ENCODE measurements around the gene DUOXA1. TPM values are rescaled to one million over a fixed set of nuclear protein-coding genes. Genes with fewer than 3 reads are reported as not detected.

DUOXA1 gene
- total RNA-seq, 1 donor: 0.36 TPM

DNA sequence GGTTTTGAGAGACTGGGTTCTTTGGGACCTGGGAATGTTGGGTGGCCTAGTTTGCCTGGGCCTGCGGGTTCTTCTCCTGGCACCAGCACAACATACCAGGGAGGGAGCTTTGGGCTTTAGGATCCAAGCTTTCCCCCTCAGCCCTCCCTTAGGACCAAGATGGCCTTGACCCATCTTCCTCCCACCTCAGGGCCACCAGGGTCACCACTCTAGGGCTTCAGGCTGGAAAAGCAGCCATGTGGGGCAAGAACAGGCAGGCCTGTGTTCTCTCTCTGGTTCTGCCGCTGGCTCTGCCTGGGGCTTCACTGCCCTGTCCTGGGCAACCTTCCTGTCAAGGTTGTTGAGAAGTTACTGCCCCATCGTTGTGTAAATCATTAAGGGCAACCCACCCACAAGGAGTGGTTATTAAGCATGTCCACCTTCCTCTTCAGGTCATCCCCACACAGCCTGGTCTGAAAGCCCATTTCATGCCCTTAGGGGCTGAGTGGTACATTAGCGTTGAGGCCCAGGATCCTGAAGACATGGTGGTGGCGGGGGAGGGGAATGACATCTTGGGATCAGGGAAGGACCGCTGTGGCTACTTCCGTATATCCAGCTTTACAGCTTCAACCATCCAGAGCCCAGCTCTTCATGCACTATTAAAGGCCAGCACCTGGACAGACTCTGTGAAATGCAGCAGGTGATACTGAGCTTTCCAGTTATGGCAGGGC is 767 bp upstream of the DUOXA1 start:
- no peak overlapping the region for H2AFZ ChIP-seq (ENCODE audit: low read length)
- H3K4me3 ChIP-seq (ENCODE audit: insufficient read depth, low read length): no peak overlapping the region
- no peaks in the 10 kb centered on the region for H3K9me3 ChIP-seq (ENCODE audit: low read depth, low read length)
- H3K4me2 ChIP-seq (ENCODE audit: insufficient read depth, low read length): no peak overlapping the region
- H3K4me1 ChIP-seq (ENCODE audit: insufficient read depth, low read length): no peaks in the 10 kb centered on the region
- peak; percentile 85 for DNase-seq (ENCODE audit: insufficient read length, low spot score, missing footprints)
- peaks cover 84% of the 10 kb centered on the region for H3K27me3 ChIP-seq (ENCODE audit: insufficient read depth, low read length)
- H3K36me3 ChIP-seq (ENCODE audit: insufficient read depth, low read length): no peaks in the 10 kb centered on the region
- no peaks in the 10 kb centered on the region for H3K79me2 ChIP-seq (ENCODE audit: insufficient read depth, low read length)
- TF ChIP-seq CTCF (IDR thresholded peaks at IDR 0.05; ENCODE audit: extremely low read depth, low read depth, low read length): no peak
- H3K27ac ChIP-seq (ENCODE audit: low read depth, low read length): no peak overlapping the region
- H4K20me1 ChIP-seq (ENCODE audit: insufficient read depth, low read length): no peaks in the 10 kb centered on the region

- no peaks in the 10 kb centered on the region for H4K20me1 ChIP-seq (ENCODE audit: insufficient read depth, low read length)
- no peak overlapping the region for H3K27ac ChIP-seq (ENCODE audit: low read depth, low read length)
- TF ChIP-seq CTCF (IDR thresholded peaks at IDR 0.05; ENCODE audit: extremely low read depth, low read depth, low read length): no peak
- H3K4me2 ChIP-seq (ENCODE audit: insufficient read depth, low read length): peak overlapping the region; percentile 16
- no peaks in the 10 kb centered on the region for H3K36me3 ChIP-seq (ENCODE audit: insufficient read depth, low read length)
- peak; percentile 56 for DNase-seq (ENCODE audit: insufficient read length, low spot score, missing footprints)
- peaks cover 75% of the 10 kb centered on the region for H3K27me3 ChIP-seq (ENCODE audit: insufficient read depth, low read length)
- no peaks in the 10 kb centered on the region for H3K79me2 ChIP-seq (ENCODE audit: insufficient read depth, low read length)
- H3K4me3 ChIP-seq (ENCODE audit: insufficient read depth, low read length): no peak overlapping the region
- H2AFZ ChIP-seq (ENCODE audit: low read length): peak overlapping the region; percentile 26
- no peaks in the 10 kb centered on the region for H3K9me3 ChIP-seq (ENCODE audit: low read depth, low read length)
- no peaks in the 10 kb centered on the region for H3K4me1 ChIP-seq (ENCODE audit: insufficient read depth, low read length)
These were observed 574 bp downstream of the DUOXA1 start for GRCh38 chr15:45128971-45129639.

DNA sequence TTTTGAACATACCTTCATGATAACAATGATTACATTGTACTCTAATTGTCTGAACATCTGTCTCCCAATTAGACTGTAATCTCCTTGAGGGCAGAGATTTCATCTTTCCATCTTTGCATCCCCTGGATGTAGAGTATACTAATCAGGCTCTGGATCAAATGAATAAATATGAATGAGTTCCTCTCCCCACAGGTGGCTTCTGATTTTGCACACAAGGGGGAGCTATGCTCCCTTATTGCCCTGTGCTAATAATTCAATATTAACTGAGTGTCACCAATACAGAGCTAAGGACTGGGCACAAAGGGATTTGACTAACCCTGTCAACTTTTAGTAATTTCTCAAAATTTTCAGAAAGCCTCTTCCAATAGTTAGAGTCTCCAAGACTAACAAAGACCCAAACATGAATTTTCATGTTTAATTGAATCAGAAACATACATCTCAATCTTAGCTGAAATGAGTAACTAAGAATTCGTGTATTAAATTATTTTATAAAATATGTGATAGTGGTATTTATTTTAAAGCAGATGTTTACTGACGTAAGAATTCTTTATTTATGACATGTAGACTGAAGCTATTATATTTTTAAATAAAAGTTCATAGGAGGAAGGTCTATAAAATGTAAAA is 3.0 kb downstream of the DUOXA1 start:
- Histone ChIP-seq H3K79me2 (ENCODE audit: insufficient read depth, low read length) (no peaks in the 10 kb centered on the region), H3K9me3 (ENCODE audit: low read depth, low read length) (no peaks in the 10 kb centered on the region), H3K4me1 (ENCODE audit: insufficient read depth, low read length) (peaks cover 7% of the 10 kb centered on the region), H4K20me1 (ENCODE audit: insufficient read depth, low read length) (no peaks in the 10 kb centered on the region), H3K27me3 (ENCODE audit: insufficient read depth, low read length) (peaks cover 58% of the 10 kb centered on the region), H3K27ac (ENCODE audit: low read depth, low read length) (no peak overlapping the region), H3K4me3 (ENCODE audit: insufficient read depth, low read length) (no peak overlapping the region), H3K4me2 (ENCODE audit: insufficient read depth, low read length) (no peak overlapping the region), H2AFZ (ENCODE audit: low read length) (no peak overlapping the region), H3K36me3 (ENCODE audit: insufficient read depth, low read length) (no peaks in the 10 kb centered on the region)
- TF ChIP-seq CTCF (IDR thresholded peaks at IDR 0.05; ENCODE audit: extremely low read depth, low read depth, low read length): peak; percentile 82
- DNase-seq (ENCODE audit: insufficient read length, low spot score, missing footprints): peak; percentile 87

DNA sequence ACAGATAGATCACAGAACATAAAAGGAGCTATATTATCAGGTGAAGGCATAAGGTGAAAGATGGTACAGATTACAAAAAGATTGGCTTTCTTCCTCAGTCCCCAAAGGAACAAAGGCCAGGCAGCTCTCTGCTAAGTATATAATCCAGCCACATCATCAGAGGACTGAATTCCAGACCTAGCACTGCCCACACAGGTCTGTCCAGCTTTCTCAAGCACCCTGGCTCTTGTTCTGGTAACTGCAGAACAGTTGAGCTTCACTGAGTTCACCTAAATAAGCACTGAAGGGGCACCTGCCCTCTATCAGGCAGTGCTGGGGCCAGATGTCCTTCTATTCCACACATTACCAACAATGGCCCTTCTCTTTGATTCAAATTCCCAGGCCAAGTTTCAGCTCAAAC is 6.3 kb downstream of the DUOXA1 start:
- Histone ChIP-seq H3K36me3 (ENCODE audit: insufficient read depth, low read length) (no peaks in the 10 kb centered on the region), H3K79me2 (ENCODE audit: insufficient read depth, low read length) (no peaks in the 10 kb centered on the region), H3K27ac (ENCODE audit: low read depth, low read length) (no peak overlapping the region), H3K27me3 (ENCODE audit: insufficient read depth, low read length) (peaks cover 26% of the 10 kb centered on the region), H4K20me1 (ENCODE audit: insufficient read depth, low read length) (no peaks in the 10 kb centered on the region), H3K4me2 (ENCODE audit: insufficient read depth, low read length) (no peak overlapping the region), H3K4me3 (ENCODE audit: insufficient read depth, low read length) (no peak overlapping the region), H3K9me3 (ENCODE audit: low read depth, low read length) (no peaks in the 10 kb centered on the region), H3K4me1 (ENCODE audit: insufficient read depth, low read length) (peaks cover 12% of the 10 kb centered on the region), H2AFZ (ENCODE audit: low read length) (no peak overlapping the region)
- no peak for TF ChIP-seq CTCF (IDR thresholded peaks at IDR 0.05; ENCODE audit: extremely low read depth, low read depth, low read length)
- no peak for DNase-seq (ENCODE audit: insufficient read length, low spot score, missing footprints)
